Suprapubic skin (tissue), 4 donors: ENCODE results near the gene CYP2J2. TPM values are rescaled to one million over a fixed set of nuclear protein-coding genes. Genes with fewer than 3 reads are reported as not detected.

Experiments
- DNase-seq, 2 donors: peaks; one replicate each; pipeline ENCODE4 v3.0.0-alpha.2; 2019; ENCODE audit warnings: low spot score in 2 of 2
- H3K27ac ChIP-seq: fragments of 200-600 bp; sonication (generic); one replicate; pipeline ENCODE4 v1.5.1; 2019
- H3K27me3 ChIP-seq: fragments of 200-600 bp; sonication (generic); one replicate; pipeline ENCODE4 v1.5.1; 2019
- H3K36me3 ChIP-seq: fragments of 200-600 bp; sonication (generic); one replicate; pipeline ENCODE4 v1.5.1; 2019
- H3K4me1 ChIP-seq: fragments of 200-600 bp; sonication (generic); one replicate; pipeline ENCODE4 v1.5.1; 2019
- H3K4me3 ChIP-seq: fragments of 200-600 bp; sonication (generic); one replicate; pipeline ENCODE4 v1.5.1; 2019; ENCODE audit warnings: mild to moderate bottlenecking
- H3K9me3 ChIP-seq: fragments of 200-600 bp; sonication (generic); one replicate; pipeline ENCODE4 v1.5.1; 2019
- CTCF ChIP-seq, 2 donors: fragments of 200-600 bp in 1 of 2; fragments of 450-650 bp in 1 of 2; sonication (generic) in 1 of 2; IDR thresholded peaks; one replicate each; pipeline ENCODE4 v1.5.1; 2016 to 2019; ENCODE audit warnings: antibody characterized with exemption in 2 of 2, mild to moderate bottlenecking in 1 of 2, moderate library complexity in 1 of 2
- EP300 ChIP-seq: sonication (generic); formaldehyde crosslinking; IDR thresholded peaks from one replicate; pipeline ENCODE4 v1.6.1; 2017; ENCODE audit warnings: antibody characterized with exemption
- POLR2A ChIP-seq, 2 donors: fragments of 450-650 bp; IDR thresholded peaks; one replicate each; pipeline ENCODE4 v1.6.1; 2017; ENCODE audit warnings: antibody characterized with exemption in 2 of 2, mild to moderate bottlenecking in 2 of 2, moderate library complexity in 2 of 2
- POLR2AphosphoS5 ChIP-seq, 3 donors: sonication (generic); formaldehyde crosslinking; IDR thresholded peaks; one replicate each; pipeline ENCODE4 v1.6.1; 2017; ENCODE audit warnings: antibody characterized with exemption in 3 of 3
- whole genome bisulfite sequencing: methylation state at CpG from one replicate; pipeline ENCODE4 v1.1.5; 2018; 5-methylcytosine and 5-hydroxymethylcytosine counted together
- total RNA-seq, 4 donors: library from RNA; depleted of rRNA; stranded (reverse); fragments of >200 nt; gene quantifications; one replicate each; pipeline ENCODE4 v1.1.0, GENCODE V29; 2016

CYP2J2 gene
- total RNA-seq, 4 donors from 2014 or later, result 5.5 to 16.9 (median 14.8) TPM

- no peak for DNase-seq
- H3K4me3 ChIP-seq, result no peak overlapping the region
- TF ChIP-seq EP300 (no peak), POLR2A (IDR thresholded peaks at IDR 0.05) (no peak), POLR2AphosphoS5 (IDR thresholded peaks at IDR 0.05) (no peak), CTCF (IDR thresholded peaks at IDR 0.05) (no peak)
- 94% methylated on average over 3 of the region's 3 CpGs for WGBS
- H3K9me3 ChIP-seq, result no peaks in the 10 kb centered on the region
- H3K27ac ChIP-seq, result no peak overlapping the region
- H3K27me3 ChIP-seq, result no peaks in the 10 kb centered on the region
- H3K4me1 ChIP-seq, result no peaks in the 10 kb centered on the region
- peaks cover 10% of the 10 kb centered on the region for H3K36me3 ChIP-seq
Observed at GRCh38 chr1:59846209-59846894, 80.2 kb downstream of the CYP2J2 start.

- Histone ChIP-seq H3K9me3 (no peaks in the 10 kb centered on the region), H3K27me3 (no peaks in the 10 kb centered on the region), H3K4me3 (no peak overlapping the region), H3K27ac (no peak overlapping the region), H3K4me1 (no peaks in the 10 kb centered on the region), H3K36me3 (peaks cover 10% of the 10 kb centered on the region)
- whole genome bisulfite sequencing, result 64% methylated on average over 2 of the region's 2 CpGs
- no peak for DNase-seq
- TF ChIP-seq POLR2A (IDR thresholded peaks at IDR 0.05), result no peak
- TF ChIP-seq POLR2AphosphoS5 (IDR thresholded peaks at IDR 0.05), result no peak
- TF ChIP-seq EP300, result no peak
- no peak for TF ChIP-seq CTCF (IDR thresholded peaks at IDR 0.05)
Observed at GRCh38 chr1:59845091-59845490, 81.5 kb downstream of the CYP2J2 start.

Other genes with a start within 250 kb of the CYP2J2 start
- gene HOOK1, start 111.8 kb downstream of the CYP2J2 start, total RNA-seq, result 10 to 100 TPM; 22.3 to 38.1 (median 33.7) TPM
- not detected for gene C1orf87, start 147.0 kb upstream of the CYP2J2 start, total RNA-seq